Activated naive CD4-positive, alpha-beta T cell treated with anti-CD3 and anti-CD28 coated beads for 36 hours (primary cell): ENCODE measurements around the gene PPT1. TPM values are rescaled to one million over a fixed set of nuclear protein-coding genes. Genes with fewer than 3 reads are reported as not detected.
A peak's percentile ranks its signal among the peaks of the same experiment; 100 is the strongest.

Source experiments
- CTCF ChIA-PET: fragments of 350-600 bp; sonication (Branson Sonifier 250); formaldehyde crosslinking; loops from one replicate; lab custom pipeline; 2021; ENCODE audit warnings: antibody characterized with exemption; lab: Charles Lee
- DNase-seq: peaks from one replicate; pipeline ENCODE4 v3.0.0-alpha.2; 2020
- H3K27ac Mint-ChIP-seq: one replicate; pipeline ENCODE4 v1.8.0; 2021; ENCODE audit warnings: mild to moderate bottlenecking, mixed read lengths
- H3K27me3 Mint-ChIP-seq: one replicate; pipeline ENCODE4 v1.8.0; 2021; ENCODE audit warnings: low read depth, mixed read lengths
- H3K36me3 Mint-ChIP-seq: one replicate; pipeline ENCODE4 v1.8.0; 2021; ENCODE audit warnings: low read depth, mixed read lengths
- H3K4me1 Mint-ChIP-seq: one replicate; pipeline ENCODE4 v1.8.0; 2021; ENCODE audit warnings: low read depth, mixed read lengths
- H3K4me3 Mint-ChIP-seq: one replicate; pipeline ENCODE4 v1.8.0; 2021; ENCODE audit warnings: mild to moderate bottlenecking, moderate library complexity, mixed read lengths
- H3K9me3 Mint-ChIP-seq: one replicate; pipeline ENCODE4 v1.8.0; 2021; ENCODE audit warnings: mixed read lengths
- intact Hi-C: fragments of 100-400 bp; cut with micrococcal nuclease; formaldehyde crosslinking; loops from one replicate; pipeline ENCODE4 v1.15.1; 2023
- total RNA-seq, 2 experiments: library from RNA; stranded (reverse); gene quantifications; one replicate each; pipeline ENCODE4 v1.2.3, GENCODE V29; 2021

PPT1 gene
- total RNA-seq, 2 experiments from 2014 or later = 81.3 to 89.7 TPM

DNA sequence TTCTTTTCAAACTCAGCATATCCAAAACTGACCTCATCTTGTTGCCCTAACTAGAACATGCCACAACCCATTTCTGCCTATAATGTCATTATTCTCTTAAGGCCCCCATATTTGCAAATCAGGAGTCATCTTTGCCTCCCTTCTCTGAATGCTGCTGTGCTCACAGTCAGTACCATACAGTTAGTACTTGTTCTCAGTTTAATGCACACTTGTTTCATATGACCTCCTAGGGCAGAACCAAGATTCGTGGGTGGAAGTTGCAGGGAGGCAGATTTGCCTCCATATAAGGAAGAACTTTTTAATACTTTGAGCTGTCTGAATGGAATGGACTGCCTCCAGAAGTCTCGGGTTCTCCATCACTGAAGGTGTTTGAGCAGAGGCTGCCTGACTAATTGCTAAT is 47.3 kb downstream of the PPT1 start:
- H3K36me3 Mint-ChIP-seq = peaks cover 38% of the 10 kb centered on the region
- intact Hi-C loops = loop anchor here (1.0 to 5.0 kb wide), 3 partner anchors 9 to 193 kb away; partner anchors contain the start of genes CAP1 and RLF
- CTCF ChIA-PET = interaction anchor here (0.6 to 0.7 kb wide), 2 partner anchors 8 to 29 kb away, joined by 3 read pairs; no protein-coding TSS in a partner anchor
- H3K9me3 Mint-ChIP-seq = no peaks in the 10 kb centered on the region
- DNase-seq = peak; percentile 45
- H3K4me3 Mint-ChIP-seq = peak overlapping the region; percentile 52
- H3K27ac Mint-ChIP-seq = peak overlapping the region; percentile 90
- H3K4me1 Mint-ChIP-seq = peaks cover 82% of the 10 kb centered on the region
- no peaks in the 10 kb centered on the region for H3K27me3 Mint-ChIP-seq

GRCh38 chr1:40047769-40048168 is 49.3 kb downstream of the PPT1 start:
- peak overlapping the region; percentile 92 for H3K27ac Mint-ChIP-seq
- peak; percentile 32 for DNase-seq
- H3K27me3 Mint-ChIP-seq = no peaks in the 10 kb centered on the region
- peak overlapping the region; percentile 42 for H3K4me3 Mint-ChIP-seq
- H3K4me1 Mint-ChIP-seq = peaks cover 83% of the 10 kb centered on the region
- H3K9me3 Mint-ChIP-seq = no peaks in the 10 kb centered on the region
- H3K36me3 Mint-ChIP-seq = peaks cover 47% of the 10 kb centered on the region
- intact Hi-C loops = loop anchor here (5.0 kb wide), 2 partner anchors 115 to 195 kb away; partner anchors contain the start of gene RLF
- CTCF ChIA-PET = no interaction called here

DNA sequence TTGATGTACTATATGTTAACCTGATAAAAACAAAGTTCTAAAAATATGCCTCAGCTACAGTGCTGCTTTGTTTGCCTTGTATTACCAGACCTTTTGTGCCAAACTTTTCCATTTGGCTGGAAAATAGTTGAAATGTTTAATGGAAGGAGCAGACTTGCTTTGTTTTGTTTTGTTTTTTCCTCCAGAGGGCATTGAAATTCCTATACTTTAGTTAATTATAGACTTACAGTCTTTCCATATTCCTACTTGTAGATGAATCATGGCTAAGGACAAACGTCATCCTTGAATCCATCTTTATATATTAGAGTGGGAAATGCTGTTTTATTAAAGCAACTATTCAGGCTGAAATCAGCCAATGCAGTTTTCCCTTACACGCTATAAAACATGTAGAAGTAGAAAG is 49.8 kb downstream of the PPT1 start:
- intact Hi-C loops = loop anchor here (5.0 kb wide), 2 partner anchors 115 to 195 kb away; partner anchors contain the start of gene RLF
- CTCF ChIA-PET = no interaction called here
- H3K27ac Mint-ChIP-seq = peak overlapping the region; percentile 92
- peaks cover 85% of the 10 kb centered on the region for H3K4me1 Mint-ChIP-seq
- no peaks in the 10 kb centered on the region for H3K27me3 Mint-ChIP-seq
- no peak for DNase-seq
- no peaks in the 10 kb centered on the region for H3K9me3 Mint-ChIP-seq
- H3K4me3 Mint-ChIP-seq = peak overlapping the region; percentile 42
- H3K36me3 Mint-ChIP-seq = peaks cover 52% of the 10 kb centered on the region

GRCh38 chr1:40045766-40046165 is 51.3 kb downstream of the PPT1 start:
- CTCF ChIA-PET = interaction anchor here (1.0 kb wide), 1 partner anchor 12 kb away, joined by 6 read pairs; no protein-coding TSS in a partner anchor
- H3K9me3 Mint-ChIP-seq = no peaks in the 10 kb centered on the region
- H3K4me1 Mint-ChIP-seq = peaks cover 79% of the 10 kb centered on the region
- intact Hi-C loops = loop anchor here (5.0 kb wide), 2 partner anchors 117 to 197 kb away; partner anchors contain the start of gene RLF
- no peak for DNase-seq
- peaks cover 56% of the 10 kb centered on the region for H3K36me3 Mint-ChIP-seq
- H3K4me3 Mint-ChIP-seq = no peak overlapping the region
- H3K27me3 Mint-ChIP-seq = no peaks in the 10 kb centered on the region
- peak overlapping the region; percentile 86 for H3K27ac Mint-ChIP-seq

GRCh38 chr1:40045182-40045581 is 51.9 kb downstream of the PPT1 start:
- H3K9me3 Mint-ChIP-seq = no peaks in the 10 kb centered on the region
- CTCF ChIA-PET = interaction anchor here (1.0 kb wide), 2 partner anchors 12 to 33 kb away, joined by 3 to 6 read pairs; no protein-coding TSS in a partner anchor

DNA sequence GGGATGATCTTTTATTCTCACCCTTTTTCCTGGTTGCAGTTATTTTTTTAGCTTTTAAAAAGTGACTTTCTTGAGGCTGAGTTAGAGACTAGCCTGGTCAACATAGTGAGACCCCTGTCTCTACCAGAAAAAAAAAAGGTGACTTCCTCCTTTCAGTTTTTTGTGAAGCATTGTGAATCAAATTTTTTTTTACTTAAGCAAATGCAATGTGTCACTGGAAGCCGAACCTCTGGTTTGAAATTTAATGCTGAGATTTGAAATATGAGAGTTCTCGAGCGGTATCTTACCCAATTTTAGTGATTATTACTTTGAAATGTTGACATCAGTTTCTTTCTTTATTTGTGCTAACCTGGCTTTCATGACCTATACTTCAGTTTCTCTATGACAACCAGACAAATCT is 52.9 kb downstream of the PPT1 start:
- H3K27ac Mint-ChIP-seq = peak overlapping the region; percentile 87
- H3K27me3 Mint-ChIP-seq = no peaks in the 10 kb centered on the region
- peaks cover 52% of the 10 kb centered on the region for H3K36me3 Mint-ChIP-seq
- CTCF ChIA-PET = interaction anchor here (0.9 to 1.0 kb wide), 2 partner anchors 15 to 18 kb away, joined by 5 to 11 read pairs; no protein-coding TSS in a partner anchor
- no peaks in the 10 kb centered on the region for H3K9me3 Mint-ChIP-seq
- peak overlapping the region; percentile 62 for H3K4me3 Mint-ChIP-seq
- DNase-seq = no peak
- intact Hi-C loops = loop anchor here (5.0 kb wide), 2 partner anchors 33 to 648 kb away; partner anchors contain the start of gene NFYC
- peaks cover 69% of the 10 kb centered on the region for H3K4me1 Mint-ChIP-seq

More at GRCh38 chr1:40045182-40045581, 51.9 kb downstream of the PPT1 start:
- H3K4me1 Mint-ChIP-seq = peaks cover 75% of the 10 kb centered on the region
- H3K4me3 Mint-ChIP-seq = peak overlapping the region; percentile 44
- peak overlapping the region; percentile 86 for H3K27ac Mint-ChIP-seq
- intact Hi-C loops = loop anchor here (5.0 kb wide), 2 partner anchors 117 to 197 kb away; partner anchors contain the start of gene RLF
- H3K27me3 Mint-ChIP-seq = no peaks in the 10 kb centered on the region
- DNase-seq = no peak
- peaks cover 56% of the 10 kb centered on the region for H3K36me3 Mint-ChIP-seq

GRCh38 chr1:40042341-40042740 is 54.7 kb downstream of the PPT1 start:
- Mint-ChIP-seq H3K27me3 (no peaks in the 10 kb centered on the region), H3K4me1 (peaks cover 60% of the 10 kb centered on the region), H3K9me3 (no peaks in the 10 kb centered on the region), H3K4me3 (peak overlapping the region; percentile 87), H3K36me3 (peaks cover 41% of the 10 kb centered on the region), H3K27ac (peak overlapping the region; percentile 79)
- DNase-seq = no peak
- CTCF ChIA-PET = interaction anchor here (0.9 to 1.2 kb wide), 2 partner anchors 9 to 17 kb away, joined by 3 read pairs; no protein-coding TSS in a partner anchor
- intact Hi-C loops = loop anchor here (5.0 kb wide), 2 partner anchors 35 to 650 kb away; partner anchors contain the start of gene NFYC

- H3K4me1 Mint-ChIP-seq = peaks cover 63% of the 10 kb centered on the region
- no peaks in the 10 kb centered on the region for H3K27me3 Mint-ChIP-seq
- no peaks in the 10 kb centered on the region for H3K9me3 Mint-ChIP-seq
- CTCF ChIA-PET = interaction anchor here (0.7 kb wide), 1 partner anchor 9 kb away, joined by 3 read pairs; no protein-coding TSS in a partner anchor
- no peak for DNase-seq
- H3K36me3 Mint-ChIP-seq = peaks cover 41% of the 10 kb centered on the region
- intact Hi-C loops = loop anchor here (2.0 to 5.0 kb wide), 4 partner anchors 17 to 651 kb away; partner anchors contain the start of genes NFYC and ZMPSTE24
- peak overlapping the region; percentile 98 for H3K27ac Mint-ChIP-seq
- peak overlapping the region; percentile 87 for H3K4me3 Mint-ChIP-seq
Measured at GRCh38 chr1:40041466-40041838, 55.6 kb downstream of the PPT1 start.

GRCh38 chr1:40040511-40041465 is 56.3 kb downstream of the PPT1 start, which contains the start of gene CAP1:
Gene CAP1, plus strand, starts transcription at chr1:40040729. Its CDS starts 18,618 bp downstream, at chr1:40059347.
- Mint-ChIP-seq H3K4me3 (peak within 1 kb of the TSS; percentile 87), H3K27ac (peak within 1 kb of the TSS; percentile 98), H3K27me3 (no peaks in the 10 kb centered on the region), H3K9me3 (no peaks in the 10 kb centered on the region), H3K36me3 (peaks cover 37% of the 10 kb centered on the region), H3K4me1 (peaks cover 61% of the 10 kb centered on the region)
- peak; percentile 100 for DNase-seq
- CTCF ChIA-PET = interaction anchor here (0.6 to 1.8 kb wide), 4 partner anchors 34 to 343 kb away, joined by 3 to 6 read pairs (median 4); no protein-coding TSS in a partner anchor
- intact Hi-C loops = loop anchor here (1.0 to 5.0 kb wide), 6 partner anchors 9 to 652 kb away; partner anchors contain the start of genes NFYC, TRIT1 and ZMPSTE24

- CTCF ChIA-PET = interaction anchor here (0.6 to 1.8 kb wide), 5 partner anchors 9 to 299 kb away, joined by 3 to 6 read pairs (median 4); no protein-coding TSS in a partner anchor
Measured at GRCh38 chr1:40039757-40040510, 57.1 kb downstream of the PPT1 start.

DNA sequence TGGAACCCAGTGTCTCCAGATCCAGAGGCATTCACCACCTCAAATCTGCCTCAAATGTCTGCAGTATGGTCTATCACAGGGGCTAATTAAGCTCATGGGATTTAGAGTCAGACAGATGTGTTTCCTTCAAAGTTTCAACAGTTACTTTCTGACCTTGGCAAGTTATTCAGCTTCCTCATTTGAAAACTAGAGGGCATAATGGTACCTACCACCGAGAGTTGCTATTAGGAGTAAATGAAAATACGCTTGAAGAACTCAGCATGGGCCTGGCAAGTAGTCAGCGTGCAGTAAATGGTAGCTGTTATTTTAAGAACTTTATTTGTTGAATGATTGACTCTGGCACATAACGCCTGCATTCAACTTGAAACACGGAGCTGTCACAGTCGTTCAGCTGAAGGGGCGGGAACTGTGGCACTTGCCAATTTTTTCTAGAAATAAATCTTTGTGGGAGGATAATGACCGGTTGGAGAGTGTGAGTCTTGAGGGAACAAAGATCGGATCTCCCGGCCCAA is 57.8 kb downstream of the PPT1 start:
- Mint-ChIP-seq H3K9me3 (no peaks in the 10 kb centered on the region), H3K27ac (peak overlapping the region; percentile 98), H3K36me3 (peaks cover 26% of the 10 kb centered on the region), H3K4me3 (peak overlapping the region; percentile 87), H3K4me1 (peaks cover 58% of the 10 kb centered on the region), H3K27me3 (no peaks in the 10 kb centered on the region)
- CTCF ChIA-PET = interaction anchor here (0.6 to 1.8 kb wide), 6 partner anchors 9 to 299 kb away, joined by 3 to 4 read pairs (median 4); no protein-coding TSS in a partner anchor
- intact Hi-C loops = no loop called here
- DNase-seq = peak; percentile 59

More at GRCh38 chr1:40039757-40040510, 57.1 kb downstream of the PPT1 start:
- no peaks in the 10 kb centered on the region for H3K27me3 Mint-ChIP-seq
- H3K27ac Mint-ChIP-seq = peak overlapping the region; percentile 98
- H3K36me3 Mint-ChIP-seq = peaks cover 30% of the 10 kb centered on the region
- H3K4me3 Mint-ChIP-seq = peak overlapping the region; percentile 87
- DNase-seq = peak; percentile 80
- H3K9me3 Mint-ChIP-seq = no peaks in the 10 kb centered on the region
- intact Hi-C loops = loop anchor here (1.0 to 5.0 kb wide), 6 partner anchors 9 to 652 kb away; partner anchors contain the start of genes NFYC, TRIT1 and ZMPSTE24
- H3K4me1 Mint-ChIP-seq = peaks cover 56% of the 10 kb centered on the region
